ENCODE data around the gene PFKP.

DNA sequence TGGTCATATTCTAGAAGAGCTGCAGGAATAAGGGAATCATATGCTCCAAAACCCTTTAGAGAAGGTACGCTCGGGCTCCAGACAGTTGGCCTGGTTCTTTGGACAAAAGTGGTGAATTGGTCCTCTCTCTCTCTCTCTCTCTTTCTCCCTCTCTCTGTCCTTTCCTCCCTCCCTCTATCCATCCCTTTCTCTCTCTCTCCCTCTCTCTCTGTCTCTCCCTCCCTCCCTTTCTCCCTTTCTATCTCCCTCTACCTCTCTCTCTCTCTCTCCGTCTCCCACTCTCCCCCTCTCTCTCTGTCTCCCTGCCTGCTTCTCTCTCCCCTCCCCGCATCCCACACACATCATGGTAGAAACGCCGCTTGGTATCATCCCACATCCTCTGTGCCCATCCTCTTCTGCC is 19.8 kb upstream of the PFKP start:
- TF ChIP-seq POLR2A (IDR thresholded peaks at IDR 0.05; ENCODE audit: low read depth, low read length) (no peak), POLR2AphosphoS5 (IDR thresholded peaks at IDR 0.05; ENCODE audit: low read depth, low read length) (no peak), TAF1 (IDR thresholded peaks at IDR 0.05; ENCODE audit: low read depth, low read length) (no peak), PAX5 (IDR thresholded peaks at IDR 0.05; ENCODE audit: insufficient read depth, low read length, severe bottlenecking) (no peak)

Data from GM12891 (cell line).